H9 (cell line): ENCODE data around the gene TSTD1. TPM values are rescaled to one million over a fixed set of nuclear protein-coding genes. Genes with fewer than 3 reads are reported as not detected.
A peak's percentile ranks its signal among the peaks of the same experiment; 100 is the strongest.
"Not testable (repeated sequence)": the region's sequence is repeated elsewhere in the genome, so short reads cannot be mapped to it uniquely, and the experiment has no call there.

ENCODE experiments used
- DNase-seq: peaks from one replicate; pipeline ENCODE4 v3.0.0-alpha.2; 2017
- H2AFZ ChIP-seq: one replicate; pipeline ENCODE4 v1.6.1; 2013; ENCODE audit warnings: mild to moderate bottlenecking, low read length, control low read depth, moderate library complexity
- H2AK5ac ChIP-seq: 2 replicates; pipeline ENCODE4 v1.6.1; 2013; ENCODE audit warnings: low read length, control low read depth, mixed read lengths; ENCODE audit not compliant: insufficient read length
- H2BK120ac ChIP-seq: one replicate; pipeline ENCODE4 v1.6.1; 2013; ENCODE audit warnings: low read depth, mild to moderate bottlenecking, low read length, control low read depth, inconsistent platforms; ENCODE audit not compliant: poor library complexity, severe bottlenecking
- H2BK12ac ChIP-seq: 2 replicates; pipeline ENCODE4 v1.6.1; 2013; ENCODE audit warnings: low read length, control low read depth, mixed read lengths, low read depth; ENCODE audit not compliant: insufficient read length
- H2BK15ac ChIP-seq: 2 replicates; pipeline ENCODE4 v1.6.1; 2013; ENCODE audit warnings: low read depth, low read length, control low read depth
- H2BK20ac ChIP-seq: one replicate; pipeline ENCODE4 v1.6.1; 2013; ENCODE audit warnings: low read depth, mild to moderate bottlenecking, low read length, control low read depth, inconsistent platforms; ENCODE audit not compliant: poor library complexity, severe bottlenecking
- H2BK5ac ChIP-seq: 2 replicates; pipeline ENCODE4 v1.6.1; 2013; ENCODE audit warnings: low read length, control low read depth, mixed read lengths; ENCODE audit not compliant: insufficient read length
- H3K14ac ChIP-seq: 2 replicates; pipeline ENCODE4 v1.6.1; 2013; ENCODE audit warnings: low read length, control low read depth; ENCODE audit not compliant: insufficient read depth
- H3K18ac ChIP-seq: 2 replicates; pipeline ENCODE4 v1.6.1; 2013; ENCODE audit warnings: low read depth, mild to moderate bottlenecking, mixed read lengths, low read length, control low read depth; ENCODE audit not compliant: insufficient read length
- H3K23ac ChIP-seq: 2 replicates; pipeline ENCODE4 v1.6.1; 2013; ENCODE audit warnings: low read length, control low read depth, mixed read lengths, low read depth; ENCODE audit not compliant: insufficient read length
- H3K23me2 ChIP-seq: 2 replicates; pipeline ENCODE4 v1.6.1; 2013; ENCODE audit warnings: low read depth, mild to moderate bottlenecking, mixed read lengths, low read length, control low read depth; ENCODE audit not compliant: insufficient read length, poor library complexity, severe bottlenecking
- H3K27ac ChIP-seq: 2 replicates; pipeline ENCODE4 v1.5.1; 2013; ENCODE audit warnings: low read length, control low read depth, mixed read lengths, low read depth; ENCODE audit not compliant: insufficient read length
- H3K27me3 ChIP-seq: 2 replicates; pipeline ENCODE4 v1.6.1; 2013; ENCODE audit warnings: low read length, control low read depth, inconsistent platforms; ENCODE audit not compliant: insufficient read depth
- H3K4ac ChIP-seq: 2 replicates; pipeline ENCODE4 v1.6.1; 2013; ENCODE audit warnings: low read depth, mild to moderate bottlenecking, control low read depth, inconsistent platforms, low read length, moderate library complexity
- H3K4me1 ChIP-seq: 2 replicates; pipeline ENCODE4 v1.6.1; 2013; ENCODE audit warnings: low read length, control low read depth, inconsistent platforms; ENCODE audit not compliant: insufficient read depth
- H3K4me2 ChIP-seq: 2 replicates; pipeline ENCODE4 v1.6.1; 2013; ENCODE audit warnings: low read length, control low read depth, mixed read lengths; ENCODE audit not compliant: insufficient read length, insufficient read depth
- H3K56ac ChIP-seq: 2 replicates; pipeline ENCODE4 v1.6.1; 2013; ENCODE audit warnings: low read depth, mild to moderate bottlenecking, mixed read lengths, low read length, control low read depth; ENCODE audit not compliant: insufficient read length
- H3K79me1 ChIP-seq: 2 replicates; pipeline ENCODE4 v1.6.1; 2013; ENCODE audit warnings: low read depth, mild to moderate bottlenecking, moderate library complexity, low read length, control low read depth, inconsistent platforms; ENCODE audit not compliant: insufficient read depth, poor library complexity, severe bottlenecking
- H3K79me2 ChIP-seq: 2 replicates; pipeline ENCODE4 v1.6.1; 2013; ENCODE audit warnings: low read length, control low read depth, inconsistent platforms; ENCODE audit not compliant: insufficient read depth
- H3K9ac ChIP-seq: 2 replicates; pipeline ENCODE4 v1.6.1; 2013; ENCODE audit warnings: low read length, control low read depth, mixed read lengths; ENCODE audit not compliant: insufficient read length; ENCODE audit errors: extremely low read depth
- H3K9me3 ChIP-seq: one replicate; pipeline ENCODE4 v1.6.1; 2013; ENCODE audit warnings: low read depth, low read length, inconsistent platforms; ENCODE audit not compliant: control insufficient read depth
- H3T11ph ChIP-seq: one replicate; pipeline ENCODE4 v1.6.1; 2013; ENCODE audit warnings: mild to moderate bottlenecking, low read length, control low read depth, inconsistent platforms
- H4K20me1 ChIP-seq: one replicate; pipeline ENCODE4 v1.6.1; 2013; ENCODE audit not compliant: control insufficient read depth, insufficient read length, insufficient read depth
- H4K5ac ChIP-seq: 2 replicates; pipeline ENCODE4 v1.6.1; 2013; ENCODE audit warnings: low read depth, mild to moderate bottlenecking, mixed read lengths, low read length, control low read depth; ENCODE audit not compliant: insufficient read length
- H4K8ac ChIP-seq: replicated peaks from 2 replicates; pipeline ENCODE4 v1.6.1; 2013; ENCODE audit warnings: low read length, control low read depth, mixed read lengths, low read depth; ENCODE audit not compliant: insufficient read length
- H4K91ac ChIP-seq: 2 replicates; pipeline ENCODE4 v1.6.1; 2013; ENCODE audit warnings: low read depth, mild to moderate bottlenecking, moderate library complexity, mixed read lengths, low read length, control low read depth; ENCODE audit not compliant: insufficient read length
- H3K27ac Mint-ChIP-seq, 3 experiments: 2 replicates in 2 of 3; 3 replicates in 1 of 3; pipeline ENCODE4 v1.8.0; 2020 to 2021; ENCODE audit warnings: mixed read lengths in 3 of 3, mild to moderate bottlenecking in 1 of 3, moderate library complexity in 1 of 3
- H3K27me3 Mint-ChIP-seq: 2 replicates; pipeline ENCODE4 v1.8.0; 2021; ENCODE audit warnings: low read depth, mild to moderate bottlenecking, moderate library complexity, mixed read lengths
- H3K36me3 Mint-ChIP-seq, 3 experiments: 2 replicates in 2 of 3; 3 replicates in 1 of 3; pipeline ENCODE4 v1.8.0; 2020 to 2021; ENCODE audit warnings: low read depth in 3 of 3, mixed read lengths in 3 of 3; ENCODE audit not compliant: insufficient read depth in 1 of 3
- H3K4me1 Mint-ChIP-seq, 2 experiments: 2 replicates each; pipeline ENCODE4 v1.8.0; 2020; ENCODE audit warnings: mixed read lengths in 2 of 2
- H3K4me3 Mint-ChIP-seq, 2 experiments: 2 replicates in 1 of 2; 3 replicates in 1 of 2; pipeline ENCODE4 v1.8.0; 2020 to 2021; ENCODE audit warnings: mild to moderate bottlenecking in 2 of 2, mixed read lengths in 2 of 2, moderate library complexity in 1 of 2
- H3K9me3 Mint-ChIP-seq, 2 experiments: 2 replicates in 1 of 2; 3 replicates in 1 of 2; pipeline ENCODE4 v1.8.0; 2020; ENCODE audit warnings: mild to moderate bottlenecking in 2 of 2, mixed read lengths in 2 of 2, moderate library complexity in 1 of 2
- WGBS: extraction: QIAGEN DNeasy Blood & Tissue Kit; methylation state at CpG from one replicate; pipeline ENCODE4 v1.1.7; 2013; ENCODE audit warnings: missing lambda C conversion rate, low lambda C conversion rate, mixed read lengths; ENCODE audit not compliant: insufficient read length; ENCODE audit errors: extremely low coverage; 5-methylcytosine and 5-hydroxymethylcytosine counted together
- total RNA-seq: library from RNA; stranded (reverse); gene quantifications from 2 replicates; pipeline ENCODE4 v1.2.1, GENCODE V29; 2021
- TF ChIP-seq, protein P1 (sequence below): fragments of 200-600 bp; sonication (generic); conservative IDR thresholded peaks from 3 replicates; pipeline ENCODE4 v1.8.0; 2021; ENCODE audit warnings: antibody characterized with exemption, mild to moderate bottlenecking

The TSTD1 gene
- total RNA-seq, 1 experiment from 2014 or later: 73.7 TPM

GRCh38 chr1:161017756-161018630 lies 20.8 kb downstream of the TSTD1 start:
- peaks cover 43% of the 10 kb centered on the region for H3K79me2 ChIP-seq
- no peaks in the 10 kb centered on the region for H3K79me1 ChIP-seq
- no peak overlapping the region for H4K5ac ChIP-seq
- Mint-ChIP-seq H3K4me1 (peaks cover 58 to 67% of the 10 kb centered on the region in 2 experiments), H3K27ac (peak overlapping the region; percentile 86 to 97 (median 97)), H3K27me3 (no peaks in the 10 kb centered on the region), H3K9me3 (no peaks in the 10 kb centered on the region; a peak in 1 of 5 replicates), H3K4me3 (peak overlapping the region; percentile 87 to 96), H3K36me3 (peaks cover 7 to 25% (median 24%) of the 10 kb centered on the region in 3 experiments; a peak in 5 of 7 replicates)
- H2BK120ac ChIP-seq: no peak overlapping the region
- no peak overlapping the region for H3T11ph ChIP-seq
- WGBS: no CpG with 5 or more reads among the region's 5 CpGs
- no peak overlapping the region for H4K91ac ChIP-seq
- H3K18ac ChIP-seq: no peak overlapping the region
- H2AFZ ChIP-seq: no peak overlapping the region
- H2BK5ac ChIP-seq: no peak overlapping the region
- no peaks in the 10 kb centered on the region for H3K9me3 ChIP-seq
- no peak overlapping the region for H3K56ac ChIP-seq
- no peak overlapping the region for H3K23ac ChIP-seq
- no peak overlapping the region for H3K14ac ChIP-seq
- peak overlapping the region; percentile 4 for H3K9ac ChIP-seq
- no peak overlapping the region for H2BK15ac ChIP-seq
- H2BK20ac ChIP-seq: no peak overlapping the region
- no peaks in the 10 kb centered on the region for H4K20me1 ChIP-seq
- H3K27ac ChIP-seq: no peak overlapping the region
- peaks cover 8% of the 10 kb centered on the region for H3K23me2 ChIP-seq
- no peak overlapping the region for H3K4ac ChIP-seq
- no peak overlapping the region for H4K8ac ChIP-seq
- no peaks in the 10 kb centered on the region for H3K27me3 ChIP-seq
- no peak overlapping the region for H2BK12ac ChIP-seq
- peak overlapping the region; percentile 71 for H3K4me2 ChIP-seq
- peaks cover 23% of the 10 kb centered on the region for H3K4me1 ChIP-seq
- TF ChIP-seq, protein P1, sequence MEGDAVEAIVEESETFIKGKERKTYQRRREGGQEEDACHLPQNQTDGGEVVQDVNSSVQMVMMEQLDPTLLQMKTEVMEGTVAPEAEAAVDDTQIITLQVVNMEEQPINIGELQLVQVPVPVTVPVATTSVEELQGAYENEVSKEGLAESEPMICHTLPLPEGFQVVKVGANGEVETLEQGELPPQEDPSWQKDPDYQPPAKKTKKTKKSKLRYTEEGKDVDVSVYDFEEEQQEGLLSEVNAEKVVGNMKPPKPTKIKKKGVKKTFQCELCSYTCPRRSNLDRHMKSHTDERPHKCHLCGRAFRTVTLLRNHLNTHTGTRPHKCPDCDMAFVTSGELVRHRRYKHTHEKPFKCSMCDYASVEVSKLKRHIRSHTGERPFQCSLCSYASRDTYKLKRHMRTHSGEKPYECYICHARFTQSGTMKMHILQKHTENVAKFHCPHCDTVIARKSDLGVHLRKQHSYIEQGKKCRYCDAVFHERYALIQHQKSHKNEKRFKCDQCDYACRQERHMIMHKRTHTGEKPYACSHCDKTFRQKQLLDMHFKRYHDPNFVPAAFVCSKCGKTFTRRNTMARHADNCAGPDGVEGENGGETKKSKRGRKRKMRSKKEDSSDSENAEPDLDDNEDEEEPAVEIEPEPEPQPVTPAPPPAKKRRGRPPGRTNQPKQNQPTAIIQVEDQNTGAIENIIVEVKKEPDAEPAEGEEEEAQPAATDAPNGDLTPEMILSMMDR: no peak
- no peak overlapping the region for H2AK5ac ChIP-seq
- no peak for DNase-seq

GRCh38 chr1:161017181-161017580 lies 21.6 kb downstream of the TSTD1 start:
- H2BK5ac ChIP-seq, H3K14ac ChIP-seq, H4K5ac ChIP-seq, H3K27me3 ChIP-seq, H2AFZ ChIP-seq, H3K27ac ChIP-seq, H3T11ph ChIP-seq, H2AK5ac ChIP-seq, H3K4ac ChIP-seq, H3K4me2 ChIP-seq, H3K9ac ChIP-seq, H3K23ac ChIP-seq, H3K18ac ChIP-seq, H3K9me3 ChIP-seq, H3K56ac ChIP-seq, H2BK15ac ChIP-seq, H2BK12ac ChIP-seq, H4K8ac ChIP-seq, H2BK120ac ChIP-seq, H4K91ac ChIP-seq, H4K20me1 ChIP-seq, H2BK20ac ChIP-seq, H3K23me2 ChIP-seq, DNase-seq, H3K27me3 Mint-ChIP-seq, H3K9me3 Mint-ChIP-seq, H3K79me1 ChIP-seq: not testable (repeated sequence)
- WGBS: no CpG with 5 or more reads among the region's 7 CpGs
- H3K4me3 Mint-ChIP-seq: peak overlapping the region; percentile 87 to 96; a peak in 4 of 5 replicates
- Histone ChIP-seq H3K4me1 (peaks cover 23% of the 10 kb centered on the region), H3K79me2 (peaks cover 45% of the 10 kb centered on the region)
- H3K27ac Mint-ChIP-seq: peak overlapping the region; percentile 86 to 97 (median 97); a peak in 5 of 7 replicates
- peaks cover 57 to 65% of the 10 kb centered on the region in 2 experiments for H3K4me1 Mint-ChIP-seq
- peaks cover 7 to 26% (median 24%) of the 10 kb centered on the region in 3 experiments; a peak in 5 of 7 replicates for H3K36me3 Mint-ChIP-seq
